Endothelial cell of umbilical vein (primary cell): Measurements from ENCODE around the gene C14orf180. TPM values are rescaled to one million over a fixed set of nuclear protein-coding genes. Genes with fewer than 3 reads are reported as not detected.

Experiments used
- BruUV-seq: library from RNA; stranded (reverse); fragments of 400-500 nt; replicated peaks from 2 replicates; lab custom pipeline; 2021; lab: Mats Ljungman, UMichigan
- CTCF ChIA-PET: fragments of 300-600, 350-600 bp; sonication (Branson Sonifier 250); formaldehyde crosslinking; loops from one replicate; lab custom pipeline; 2021; ENCODE audit warnings: antibody characterized with exemption, inconsistent platforms; lab: Charles Lee
- POLR2A ChIA-PET: fragments of 300-600, 350-600 bp; sonication (Branson Sonifier 250); formaldehyde crosslinking; loops from one replicate; lab custom pipeline; 2021; ENCODE audit warnings: antibody characterized with exemption, inconsistent platforms; lab: Charles Lee
- DNase-seq: peaks from one replicate; pipeline ENCODE4 v3.0.0-alpha.2; 2011; ENCODE audit warnings: low read depth, low spot score
- FAIRE-seq: peaks from 2 replicates; lab custom pipeline; 2011; peaks lifted over from hg19 to GRCh38; lab: Jason Lieb, UNC
- H2AFZ ChIP-seq: 2 replicates; pipeline ENCODE4 v1.6.0; 2012; ENCODE audit warnings: low read depth, low read length, control low read depth, inconsistent platforms
- H3K27ac ChIP-seq: 2 replicates; pipeline ENCODE4 v1.5.1; 2011; ENCODE audit warnings: low read depth, mild to moderate bottlenecking, control low read depth, low read length, moderate library complexity; ENCODE audit not compliant: insufficient read depth
- H3K27me3 ChIP-seq, 2 experiments: 2 replicates each; pipeline versions ENCODE4 v1.6.0 to v1.6.1; 2011; ENCODE audit warnings: low read length in 2 of 2, mixed read lengths in 1 of 2; ENCODE audit not compliant: control insufficient read depth in 2 of 2, insufficient read depth in 2 of 2
- H3K36me3 ChIP-seq, 2 experiments: 2 replicates in 1 of 2; 3 replicates in 1 of 2; pipeline ENCODE4 v1.5.1; 2011; ENCODE audit warnings: low read length in 2 of 2, mild to moderate bottlenecking in 1 of 2, moderate library complexity in 1 of 2; ENCODE audit not compliant: control insufficient read depth in 2 of 2, insufficient read depth in 2 of 2; ENCODE audit errors: extremely low read depth in 1 of 2
- H3K4me1 ChIP-seq: 3 replicates; pipeline ENCODE4 v1.5.1; 2011; ENCODE audit warnings: mild to moderate bottlenecking, low read length; ENCODE audit not compliant: control insufficient read depth, insufficient read depth; ENCODE audit errors: extremely low read depth
- H3K4me2 ChIP-seq: 2 replicates; pipeline ENCODE4 v1.6.1; 2011; ENCODE audit warnings: low read length, control low read depth, mixed read lengths; ENCODE audit not compliant: insufficient read depth
- H3K4me3 ChIP-seq, 3 experiments: fragments of 200-600 bp in 1 of 3; sonication (generic), shearing (Covaris generic) in 1 of 3; replicated peaks in 1 of 3; 2 replicates each; pipeline ENCODE4 v1.5.1; 2011 to 2016; ENCODE audit warnings: control low read depth in 3 of 3, low read length in 3 of 3, mild to moderate bottlenecking in 2 of 3, inconsistent platforms in 1 of 3, low read depth in 1 of 3, moderate library complexity in 1 of 3; ENCODE audit not compliant: insufficient read depth in 1 of 3
- H3K79me2 ChIP-seq: 2 replicates; pipeline ENCODE4 v1.6.0; 2012; ENCODE audit warnings: low read length, inconsistent platforms; ENCODE audit not compliant: control insufficient read depth, insufficient read depth
- H3K9ac ChIP-seq: replicated peaks from 2 replicates; pipeline ENCODE3; 2011; ENCODE audit warnings: low read length, control low read depth; ENCODE audit not compliant: insufficient read depth; ENCODE audit errors: extremely low read depth
- H3K9me1 ChIP-seq: replicated peaks from 3 replicates; pipeline ENCODE4 v1.6.0; 2011; ENCODE audit warnings: mild to moderate bottlenecking, low read length; ENCODE audit not compliant: control insufficient read depth, insufficient read depth; ENCODE audit errors: extremely low read depth
- H3K9me3 ChIP-seq: replicated peaks from 2 replicates; pipeline ENCODE4 v1.5.1; 2012; ENCODE audit warnings: low read length, inconsistent platforms; ENCODE audit not compliant: control insufficient read depth, insufficient read depth
- H4K20me1 ChIP-seq: replicated peaks from 2 replicates; pipeline ENCODE3; 2011; ENCODE audit warnings: mild to moderate bottlenecking, low read length; ENCODE audit not compliant: control insufficient read depth, insufficient read depth; ENCODE audit errors: extremely low read depth
- CTCF ChIP-seq, 2 donors: IDR thresholded peaks; 1 replicate in 1 of 2; 2 replicates in 1 of 2; pipeline ENCODE4 v1.5.1; 2011; ENCODE audit warnings: low read length in 2 of 2, mild to moderate bottlenecking in 2 of 2, moderate library complexity in 2 of 2, control low read depth in 1 of 2, inconsistent platforms in 1 of 2, low read depth in 1 of 2; ENCODE audit not compliant: insufficient read depth in 1 of 2; ENCODE audit errors: extremely low read depth in 1 of 2
- EZH2 ChIP-seq: IDR thresholded peaks from 2 replicates; pipeline ENCODE4 v1.6.1; 2012; ENCODE audit warnings: borderline replicate concordance, low read depth, mild to moderate bottlenecking, moderate library complexity, low read length, inconsistent platforms; ENCODE audit not compliant: severe bottlenecking
- FOS ChIP-seq: IDR thresholded peaks from 2 replicates; pipeline ENCODE4 v1.6.1; 2011; ENCODE audit warnings: mild to moderate bottlenecking, low read length, moderate library complexity, borderline replicate concordance; ENCODE audit not compliant: insufficient read depth
- GATA2 ChIP-seq: IDR thresholded peaks from 2 replicates; pipeline ENCODE4 v1.7.0; 2011; ENCODE audit warnings: low read depth, mild to moderate bottlenecking, moderate library complexity, mixed read lengths, low read length; ENCODE audit not compliant: insufficient read length, insufficient read depth
- JUN ChIP-seq: IDR thresholded peaks from 2 replicates; pipeline ENCODE4 v1.6.1; 2011; ENCODE audit warnings: borderline replicate concordance, low read depth; ENCODE audit not compliant: insufficient read length, insufficient read depth
- MAX ChIP-seq: IDR thresholded peaks from 2 replicates; pipeline ENCODE4 v1.6.1; 2011; ENCODE audit not compliant: insufficient read depth, insufficient read length
- MYC ChIP-seq: IDR thresholded peaks from one replicate; pipeline ENCODE4 v1.6.1; 2011; ENCODE audit warnings: mild to moderate bottlenecking, low read depth, low read length
- POLR2A ChIP-seq: IDR thresholded peaks from 2 replicates; pipeline ENCODE4 v1.6.1; 2012; ENCODE audit warnings: low read depth, mild to moderate bottlenecking, control low read depth, low read length
- POLR2AphosphoS5 ChIP-seq: IDR thresholded peaks from 2 replicates; pipeline ENCODE4 v1.6.1; 2012; ENCODE audit warnings: low read depth, mild to moderate bottlenecking, control low read depth, low read length, moderate library complexity; ENCODE audit not compliant: insufficient read depth
- dilution Hi-C: fragments of 300-500 bp; cut with MboI; formaldehyde crosslinking; loops from one replicate; pipeline ENCODE4 v1.15.0; 2019; ENCODE audit warnings: low sequenced_read_pairs; ENCODE audit not compliant: extremely low pct_ligation_motif_present
- intact Hi-C: fragments of 100-400 bp; cut with micrococcal nuclease; formaldehyde crosslinking; loops from one replicate; pipeline ENCODE4 v1.10.0; 2022
- polyA plus RNA-seq, 4 experiments: library from polyadenylated mRNA; depleted of rRNA in 3 of 4; stranded (reverse) in 3 of 4; unstranded in 1 of 4; fragments of >200 nt; gene quantifications; 2 replicates each; pipeline versions ENCODE4 v1.2.1 to v1.2.3, GENCODE V29; 2011 to 2012; ENCODE audit warnings: missing spikeins in 1 of 4
- total RNA-seq: library from RNA; stranded (reverse); gene quantifications from 2 replicates; pipeline ENCODE4 v1.2.3, GENCODE V29; 2021

The C14orf180 gene
- total and polyA plus RNA-seq, 2 donors (not counting 3 experiments of a cell fraction or from before 2014, with no cell fraction given), result not detected

GRCh38 chr14:104573930-104574329 lies 5.6 kb upstream of the C14orf180 start:
- CTCF ChIA-PET, result interaction anchor here (0.8 to 2.7 kb wide), 3 partner anchors 10 to 480 kb away, joined by 3 to 16 read pairs (median 3); no protein-coding TSS in a partner anchor
- Histone ChIP-seq H3K9me3 (no peaks in the 10 kb centered on the region), H2AFZ (no peak overlapping the region), H3K36me3 (no peaks in the 10 kb centered on the region), H3K4me3 (no peak overlapping the region), H3K9me1 (no peaks in the 10 kb centered on the region), H3K4me1 (no peaks in the 10 kb centered on the region), H3K4me2 (no peak overlapping the region), H3K9ac (no peak overlapping the region), H3K27ac (no peak overlapping the region), H4K20me1 (no peaks in the 10 kb centered on the region), H3K27me3 (no peaks in the 10 kb centered on the region), H3K79me2 (no peaks in the 10 kb centered on the region)
- intact Hi-C loops, result no loop called here
- TF ChIP-seq MAX (no peak), MYC (no peak), EZH2 (no peak), POLR2A (no peak), JUN (no peak), FOS (no peak), CTCF (IDR thresholded peaks at IDR 0.05; ENCODE audit: extremely low read depth in 1 of 2, insufficient read depth in 1 of 2, low read depth in 1 of 2, low read length in 2 of 2) (no peak), GATA2 (no peak), POLR2AphosphoS5 (no peak)
- BruUV-seq, result no TSS peak
- FAIRE-seq (no peak), DNase-seq (no peak)
- POLR2A ChIA-PET, result no interaction called here
- dilution Hi-C loops, result no loop called here
